SJSA1 (cell line): ENCODE results near the gene IQGAP2. TPM values are rescaled to one million over a fixed set of nuclear protein-coding genes. Genes with fewer than 3 reads are reported as not detected.

Experiments
- DNase-seq, 2 experiments: peaks; one replicate each; pipeline ENCODE4 v3.0.0-alpha.2; 2015 to 2020; ENCODE audit warnings: low spot score in 2 of 2, low read depth in 1 of 2
- H3K27ac ChIP-seq: fragments of 250-450 bp; sonication (Bioruptor Pico); 2 replicates; pipeline ENCODE4 v1.5.1; 2020; ENCODE audit warnings: mild to moderate bottlenecking, moderate library complexity
- H3K27me3 ChIP-seq: fragments of 250-450 bp; sonication (Bioruptor Pico); replicated peaks from 2 replicates; pipeline ENCODE4 v1.5.1; 2020; ENCODE audit warnings: mild to moderate bottlenecking, moderate library complexity
- H3K36me3 ChIP-seq: fragments of 250-450 bp; sonication (Bioruptor Pico); 2 replicates; pipeline ENCODE4 v1.5.1; 2020; ENCODE audit warnings: mild to moderate bottlenecking
- H3K4me1 ChIP-seq: fragments of 250-450 bp; sonication (Bioruptor Pico); replicated peaks from 2 replicates; pipeline ENCODE4 v1.6.1; 2021; ENCODE audit warnings: mild to moderate bottlenecking
- H3K4me3 ChIP-seq: fragments of 250-450 bp; sonication (Bioruptor Pico); 2 replicates; pipeline ENCODE4 v1.5.1; 2020; ENCODE audit warnings: mild to moderate bottlenecking
- H3K9me3 ChIP-seq: fragments of 250-450 bp; sonication (Bioruptor Pico); replicated peaks from 2 replicates; pipeline ENCODE4 v1.5.1; 2020; ENCODE audit warnings: mild to moderate bottlenecking
- total RNA-seq: library from RNA; depleted of rRNA; stranded (reverse); fragments of >200 nt; shearing (Covaris generic); gene quantifications from 2 replicates; pipeline ENCODE4 v1.2.3, GENCODE V29; 2014

IQGAP2 gene
- total RNA-seq, 1 experiment from 2014 or later, result 0.37 TPM

GRCh38 chr5:76529464-76530344 is 126.6 kb downstream of the IQGAP2 start:
- no peak overlapping the region for H3K27ac ChIP-seq
- no peaks in the 10 kb centered on the region for H3K36me3 ChIP-seq
- H3K27me3 ChIP-seq, result peaks cover 5% of the 10 kb centered on the region; the same call in 1 of the 2 replicates
- no peak overlapping the region for H3K4me3 ChIP-seq
- DNase-seq, result no peak
- H3K9me3 ChIP-seq, result no peaks in the 10 kb centered on the region
- H3K4me1 ChIP-seq, result no peaks in the 10 kb centered on the region

DNA sequence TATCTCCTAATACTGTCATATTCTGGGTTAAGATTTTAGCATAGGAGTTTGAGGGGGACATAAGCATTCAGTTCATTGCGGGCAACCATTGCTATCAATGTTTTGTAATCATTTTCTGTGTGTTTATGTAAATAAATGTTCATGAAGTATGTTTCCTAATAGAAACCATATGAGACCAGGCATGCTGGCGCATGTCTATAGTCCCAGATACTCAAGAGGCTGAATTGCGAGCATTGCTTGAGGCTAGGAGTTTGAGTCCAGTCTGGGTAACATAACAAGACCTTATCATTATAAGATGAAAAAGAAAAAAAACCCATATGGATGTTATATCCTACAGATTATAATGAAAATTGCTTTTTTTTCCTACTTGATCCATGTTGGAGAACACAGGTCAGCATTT is 129.0 kb downstream of the IQGAP2 start:
- Histone ChIP-seq H3K36me3 (no peaks in the 10 kb centered on the region), H3K9me3 (no peaks in the 10 kb centered on the region), H3K27me3 (peaks cover 5% of the 10 kb centered on the region; the same call in 1 of the 2 replicates), H3K4me1 (no peaks in the 10 kb centered on the region), H3K4me3 (no peak overlapping the region), H3K27ac (no peak overlapping the region)
- DNase-seq, result no peak

DNA sequence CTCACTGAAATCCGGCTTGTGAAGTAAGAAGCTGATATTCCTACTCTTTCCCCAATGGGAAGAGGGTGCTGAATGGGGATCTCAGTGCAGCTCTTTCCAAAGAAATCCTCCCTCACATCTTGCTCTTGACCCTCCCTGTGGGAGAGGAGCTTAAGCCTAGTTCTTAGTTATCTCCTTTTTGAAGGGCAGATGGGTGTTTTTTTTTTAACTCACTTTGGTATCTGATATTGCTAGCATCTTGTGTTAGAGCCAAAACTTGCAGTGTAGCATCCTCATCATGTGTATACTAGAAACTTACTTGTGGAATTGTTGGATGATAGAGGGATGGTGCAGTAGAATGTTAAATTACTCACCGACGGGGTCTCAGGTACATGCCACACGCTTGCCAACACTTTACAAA is 129.9 kb downstream of the IQGAP2 start:
- Histone ChIP-seq H3K4me3 (no peak overlapping the region), H3K36me3 (no peaks in the 10 kb centered on the region), H3K4me1 (no peaks in the 10 kb centered on the region), H3K9me3 (no peaks in the 10 kb centered on the region), H3K27ac (no peak overlapping the region), H3K27me3 (peaks cover 5% of the 10 kb centered on the region; the same call in 1 of the 2 replicates)
- no peak for DNase-seq

GRCh38 chr5:76535577-76535976 is 132.5 kb downstream of the IQGAP2 start:
- Histone ChIP-seq H3K36me3 (no peaks in the 10 kb centered on the region), H3K9me3 (no peaks in the 10 kb centered on the region)

GRCh38 chr5:76537073-76537543 is 134.0 kb downstream of the IQGAP2 start:
- Histone ChIP-seq H3K36me3 (no peaks in the 10 kb centered on the region), H3K4me1 (no peaks in the 10 kb centered on the region), H3K4me3 (no peak overlapping the region), H3K27me3 (no peaks in the 10 kb centered on the region), H3K9me3 (no peaks in the 10 kb centered on the region), H3K27ac (no peak overlapping the region)
- no peak for DNase-seq

More at GRCh38 chr5:76535577-76535976, 132.5 kb downstream of the IQGAP2 start:
- Histone ChIP-seq H3K4me3 (no peak overlapping the region), H3K4me1 (no peaks in the 10 kb centered on the region), H3K27ac (no peak overlapping the region), H3K27me3 (peaks cover 2% of the 10 kb centered on the region; the same call in 1 of the 2 replicates)
- DNase-seq, result no peak

GRCh38 chr5:76542241-76542640 is 139.2 kb downstream of the IQGAP2 start:
- Histone ChIP-seq H3K4me1 (no peaks in the 10 kb centered on the region), H3K27me3 (no peaks in the 10 kb centered on the region), H3K27ac (no peak overlapping the region), H3K9me3 (no peaks in the 10 kb centered on the region), H3K36me3 (no peaks in the 10 kb centered on the region), H3K4me3 (no peak overlapping the region)
- no peak for DNase-seq

GRCh38 chr5:76542887-76543690 is 140.0 kb downstream of the IQGAP2 start:
- H3K36me3 ChIP-seq, result no peaks in the 10 kb centered on the region
- no peaks in the 10 kb centered on the region for H3K27me3 ChIP-seq
- no peaks in the 10 kb centered on the region for H3K9me3 ChIP-seq
- H3K4me3 ChIP-seq, result no peak overlapping the region
- DNase-seq, result no peak
- H3K4me1 ChIP-seq, result no peaks in the 10 kb centered on the region
- H3K27ac ChIP-seq, result no peak overlapping the region

DNA sequence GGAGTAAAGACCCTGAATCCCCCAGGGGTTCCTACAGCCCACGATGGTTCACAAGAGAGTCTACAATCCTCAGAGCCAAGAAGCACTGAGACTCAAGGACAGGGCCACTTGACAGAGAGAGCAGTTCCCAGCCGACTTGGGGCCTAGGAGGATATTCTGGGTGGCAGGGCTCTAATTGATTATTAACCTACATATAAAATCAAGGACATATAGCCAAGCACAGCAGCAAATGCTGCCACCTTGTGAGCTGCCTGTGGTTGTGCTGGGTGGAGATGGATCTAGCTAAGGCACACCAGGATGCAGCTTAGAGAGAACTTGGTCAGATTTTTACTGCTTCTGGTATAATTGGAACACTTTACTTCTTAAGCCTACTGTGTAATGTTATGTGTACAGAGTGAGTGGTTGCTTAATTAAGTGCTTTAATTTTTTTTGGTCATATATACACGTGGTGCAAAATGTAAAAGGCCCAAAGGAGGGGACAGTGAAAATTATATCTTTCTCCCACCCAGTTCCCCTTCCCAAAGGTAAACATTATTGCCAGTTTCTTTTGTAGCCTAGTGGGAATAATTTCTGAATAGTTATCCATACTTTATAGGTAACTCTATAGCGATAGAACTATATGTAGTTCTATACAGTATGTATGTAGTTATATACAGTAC is 141.3 kb downstream of the IQGAP2 start:
- no peak for DNase-seq
- no peaks in the 10 kb centered on the region for H3K36me3 ChIP-seq
- no peak overlapping the region for H3K4me3 ChIP-seq
- no peaks in the 10 kb centered on the region; the same call in 1 of the 2 replicates for H3K27me3 ChIP-seq
- no peaks in the 10 kb centered on the region for H3K4me1 ChIP-seq
- no peak overlapping the region for H3K27ac ChIP-seq
- no peaks in the 10 kb centered on the region for H3K9me3 ChIP-seq

GRCh38 chr5:76545184-76545583 is 142.1 kb downstream of the IQGAP2 start:
- DNase-seq, result no peak

DNA sequence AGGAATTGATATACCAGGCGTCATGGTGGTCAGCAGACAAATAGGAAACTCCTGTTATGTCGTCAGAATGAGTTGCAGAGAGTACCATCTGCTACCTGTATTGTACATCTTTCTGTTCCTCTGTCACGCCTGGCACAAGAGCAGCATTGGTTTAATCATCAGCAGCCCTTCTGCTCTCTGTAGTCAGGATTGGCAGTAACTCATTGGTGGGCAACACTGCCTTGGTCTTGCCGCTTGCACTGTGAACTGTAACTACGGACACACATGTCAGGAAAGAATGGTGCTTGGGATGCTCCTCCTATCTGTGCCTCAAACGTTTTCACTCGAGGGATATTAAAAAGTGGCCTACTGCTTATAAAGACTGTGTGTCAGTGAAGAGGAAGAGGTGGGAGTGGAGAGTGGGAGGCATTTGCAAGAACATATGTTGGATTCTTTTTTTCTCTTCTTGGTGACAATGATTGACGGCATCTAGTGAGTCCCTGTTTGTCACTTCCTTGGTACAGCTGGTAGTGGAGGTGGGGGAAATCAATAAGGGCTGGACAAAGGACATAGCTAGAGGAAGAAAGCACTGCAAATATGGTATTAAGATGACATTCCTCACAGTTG is 143.5 kb downstream of the IQGAP2 start:
- Histone ChIP-seq H3K36me3 (no peaks in the 10 kb centered on the region), H3K27me3 (no peaks in the 10 kb centered on the region; the same call in 1 of the 2 replicates), H3K4me3 (no peak overlapping the region), H3K27ac (no peak overlapping the region), H3K4me1 (no peaks in the 10 kb centered on the region), H3K9me3 (no peaks in the 10 kb centered on the region)
- DNase-seq, result no peak

More at GRCh38 chr5:76545184-76545583, 142.1 kb downstream of the IQGAP2 start:
- Histone ChIP-seq H3K27me3 (no peaks in the 10 kb centered on the region; the same call in 1 of the 2 replicates), H3K36me3 (no peaks in the 10 kb centered on the region), H3K9me3 (no peaks in the 10 kb centered on the region), H3K27ac (no peak overlapping the region), H3K4me1 (no peaks in the 10 kb centered on the region), H3K4me3 (no peak overlapping the region)

DNA sequence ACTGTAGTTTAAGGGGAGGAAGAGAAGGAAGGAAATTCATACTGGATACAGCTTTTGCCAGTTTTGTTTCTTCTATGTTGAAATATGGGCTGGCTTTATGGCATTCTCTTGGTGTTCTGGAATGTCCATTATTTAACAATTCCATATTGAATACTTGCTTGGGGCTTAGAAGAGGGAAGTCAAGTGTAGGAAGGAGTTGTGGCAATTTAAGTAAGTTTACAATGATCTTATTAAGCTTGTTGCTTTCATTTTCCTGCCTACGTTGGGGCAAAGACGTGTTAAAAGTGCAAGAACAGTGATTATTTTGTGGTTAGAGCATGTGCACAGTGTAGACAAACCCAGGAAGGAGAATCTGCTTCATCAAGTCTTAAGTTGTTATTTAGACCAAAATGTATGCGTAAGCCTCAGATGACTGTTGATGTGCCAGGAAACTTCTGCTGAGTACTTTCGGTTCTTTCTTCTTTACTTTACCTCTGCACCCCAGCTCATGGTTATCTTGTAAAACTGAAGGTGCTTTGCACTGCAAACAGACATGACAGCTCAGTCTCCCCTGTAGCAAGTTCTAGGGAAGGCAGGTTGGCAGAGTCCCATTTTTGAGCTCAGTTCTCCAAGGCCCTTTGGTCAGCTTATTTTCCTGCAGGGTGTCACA is 144.3 kb downstream of the IQGAP2 start:
- H3K4me3 ChIP-seq, result no peak overlapping the region
- H3K27ac ChIP-seq, result no peak overlapping the region
- no peaks in the 10 kb centered on the region for H3K9me3 ChIP-seq
- no peak for DNase-seq
- no peaks in the 10 kb centered on the region for H3K36me3 ChIP-seq
- no peaks in the 10 kb centered on the region for H3K4me1 ChIP-seq
- H3K27me3 ChIP-seq, result no peaks in the 10 kb centered on the region; the same call in 1 of the 2 replicates

DNA sequence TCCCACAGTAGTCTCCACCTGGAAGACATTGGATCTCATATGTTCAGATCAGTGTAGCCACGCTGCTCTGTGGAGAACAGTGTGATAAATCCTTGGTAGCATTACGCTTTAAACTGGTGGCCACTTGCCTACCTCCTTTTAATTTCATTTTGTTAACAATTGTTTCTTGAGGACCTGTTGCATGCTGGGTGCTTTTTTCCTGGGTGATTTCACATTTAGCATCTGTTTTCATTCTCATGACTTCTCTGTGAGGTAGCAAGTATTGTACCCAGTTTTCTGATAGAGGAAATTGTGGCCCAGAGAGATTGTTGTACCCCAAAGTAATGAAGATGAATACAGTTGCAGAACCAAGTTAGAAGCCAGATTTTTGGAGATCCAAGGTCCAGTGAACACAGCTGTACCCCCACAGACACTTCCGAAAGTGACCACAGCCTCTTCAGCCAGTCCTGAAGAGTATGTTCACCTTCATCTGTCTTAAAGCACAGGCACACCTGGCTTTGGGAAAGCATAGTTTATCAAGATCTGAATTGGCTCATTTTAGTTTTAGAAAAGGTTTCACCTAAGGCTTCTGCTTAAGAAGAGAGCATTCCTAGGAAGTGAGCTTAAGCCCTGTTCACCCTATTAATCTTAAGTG is 144.9 kb downstream of the IQGAP2 start:
- Histone ChIP-seq H3K27me3 (no peaks in the 10 kb centered on the region; the same call in 1 of the 2 replicates), H3K4me1 (no peaks in the 10 kb centered on the region)

More for the DNA sequence above, 144.9 kb downstream of the IQGAP2 start:
- Histone ChIP-seq H3K27ac (no peak overlapping the region), H3K36me3 (no peaks in the 10 kb centered on the region), H3K4me3 (no peak overlapping the region), H3K9me3 (no peaks in the 10 kb centered on the region)
- DNase-seq, result no peak
